ENCODE data around the gene RASA1.
A peak's percentile ranks its signal among the peaks of the same experiment; 100 is the strongest.

RASA1 gene

DNA sequence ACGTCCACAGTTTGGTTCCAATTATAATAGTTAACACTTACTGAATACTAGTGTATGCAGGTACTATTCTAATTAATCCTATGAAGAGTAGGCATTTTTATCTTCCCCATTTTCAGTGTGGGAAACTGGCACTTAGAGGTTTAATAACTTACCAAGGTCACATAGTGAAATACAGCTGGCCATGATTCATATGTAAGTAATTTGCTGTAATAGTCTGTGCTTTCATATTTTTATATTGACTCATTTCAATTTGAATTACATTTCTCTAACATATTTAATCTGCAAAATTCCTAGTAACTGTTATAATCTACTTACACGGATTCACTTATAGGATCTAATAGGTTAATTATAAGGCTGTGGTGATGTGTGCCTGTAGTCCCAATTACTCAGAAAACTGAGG lies 125.6 kb downstream of the RASA1 start:
- peaks cover 35 to 83% (median 57%) of the 10 kb centered on the region in 5 donors for H3K36me3 ChIP-seq (ENCODE audit: control insufficient read depth in 5 of 5, insufficient read depth in 5 of 5, low read length in 5 of 5)
- no peak overlapping the region for H3K4me3 ChIP-seq (ENCODE audit: low read depth in 1 of 5, low read length in 5 of 5)
- peaks cover 0 to 54% (median 34%) of the 10 kb centered on the region in 5 donors for H3K4me1 ChIP-seq (ENCODE audit: control insufficient read depth in 5 of 5, insufficient read depth in 5 of 5, low read length in 5 of 5)
- peak overlapping the region in 1 of 5 donors; percentile 84 for H3K9ac ChIP-seq (ENCODE audit: low read length in 5 of 5)
- H3K27ac ChIP-seq (ENCODE audit: low read depth, low read length) = peak overlapping the region; percentile 87
- no peaks in the 10 kb centered on the region for H3K27me3 ChIP-seq (ENCODE audit: control insufficient read depth in 5 of 5, insufficient read depth in 4 of 5, low read length in 5 of 5)
- H3K9me3 ChIP-seq (ENCODE audit: control insufficient read depth in 5 of 5, low read length in 5 of 5) = no peaks in the 10 kb centered on the region

DNA sequence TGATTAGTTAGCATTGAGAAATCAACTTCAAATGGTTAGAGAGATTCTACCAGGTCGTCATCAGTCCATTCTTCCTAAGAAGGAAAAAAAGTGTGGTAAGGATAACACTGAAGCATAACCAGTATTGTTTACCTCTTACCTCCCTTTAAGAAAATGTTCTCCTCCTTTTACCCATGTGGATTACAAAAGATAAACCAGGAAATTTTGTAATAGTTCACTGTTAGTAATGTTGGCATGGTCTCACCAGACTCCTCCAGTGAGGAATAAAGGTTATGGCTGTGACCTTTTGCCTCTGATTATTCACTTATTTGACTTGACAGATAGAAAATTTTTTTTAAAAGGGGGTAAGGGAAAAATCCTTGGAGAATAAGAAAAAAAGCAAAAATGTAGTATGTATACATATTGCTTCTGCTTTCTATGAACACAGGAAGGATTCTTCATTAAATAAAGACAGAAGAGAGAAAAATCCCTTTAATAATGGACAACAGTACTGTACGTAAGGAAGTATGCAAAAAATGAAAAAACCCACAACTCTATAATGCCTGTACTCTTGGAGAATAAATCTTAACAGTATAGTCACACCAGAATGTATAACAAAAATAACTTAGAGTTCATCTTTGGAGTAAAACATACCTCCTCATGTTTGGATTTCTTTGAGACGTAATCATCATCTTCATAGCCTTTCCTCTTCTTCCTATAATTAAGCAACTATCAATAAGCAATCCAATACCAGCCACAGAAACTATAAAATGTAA lies 126.9 kb downstream of the RASA1 start:
- no peak overlapping the region for H3K4me3 ChIP-seq (ENCODE audit: low read depth in 1 of 5, low read length in 5 of 5)
- peak overlapping the region in 2 of 5 donors; percentile 25 to 84 for H3K9ac ChIP-seq (ENCODE audit: low read length in 5 of 5)
- H3K9me3 ChIP-seq (ENCODE audit: control insufficient read depth in 5 of 5, low read length in 5 of 5) = no peaks in the 10 kb centered on the region
- H3K27me3 ChIP-seq (ENCODE audit: control insufficient read depth in 5 of 5, insufficient read depth in 4 of 5, low read length in 5 of 5) = no peaks in the 10 kb centered on the region
- peak overlapping the region; percentile 87 for H3K27ac ChIP-seq (ENCODE audit: low read depth, low read length)
- peaks cover 35 to 85% (median 61%) of the 10 kb centered on the region in 5 donors for H3K36me3 ChIP-seq (ENCODE audit: control insufficient read depth in 5 of 5, insufficient read depth in 5 of 5, low read length in 5 of 5)
- H3K4me1 ChIP-seq (ENCODE audit: control insufficient read depth in 5 of 5, insufficient read depth in 5 of 5, low read length in 5 of 5) = peaks cover 0 to 55% (median 42%) of the 10 kb centered on the region in 5 donors

DNA sequence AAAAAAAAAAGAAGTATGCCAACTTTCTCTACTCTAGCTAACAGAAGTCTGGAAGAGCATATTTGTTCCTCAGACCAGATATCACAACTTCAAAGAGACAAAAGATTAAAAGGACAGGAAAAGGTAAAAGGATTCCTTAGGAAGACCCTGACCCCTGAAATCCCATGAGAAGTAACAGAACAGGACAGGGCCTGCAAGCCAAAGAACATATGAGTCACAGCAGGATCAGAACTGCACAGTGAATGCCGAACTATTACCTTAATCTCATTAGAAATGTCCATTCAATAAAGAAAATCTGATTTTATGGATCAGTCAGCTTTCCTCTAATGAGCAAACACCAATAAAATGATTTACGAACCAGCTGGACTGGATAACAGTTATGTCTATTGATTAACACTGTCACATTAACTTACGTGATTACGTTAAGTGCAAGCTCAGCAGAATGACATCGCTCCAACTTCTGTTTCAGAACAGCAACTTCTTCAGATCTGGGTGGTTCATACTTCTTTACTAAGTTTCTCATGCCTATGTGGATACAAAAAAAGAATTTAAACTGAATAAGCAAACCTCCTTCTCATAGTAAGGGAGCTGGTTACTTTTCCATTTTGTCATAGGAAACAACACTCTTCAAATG lies 131.4 kb downstream of the RASA1 start:
- Histone ChIP-seq H3K27ac (ENCODE audit: low read depth, low read length) (peak overlapping the region; percentile 60), H3K9ac (ENCODE audit: low read length in 5 of 5) (no peak overlapping the region), H3K36me3 (ENCODE audit: control insufficient read depth in 5 of 5, insufficient read depth in 5 of 5, low read length in 5 of 5) (peaks cover 25 to 67% (median 50%) of the 10 kb centered on the region in 5 donors), H3K27me3 (ENCODE audit: control insufficient read depth in 5 of 5, insufficient read depth in 4 of 5, low read length in 5 of 5) (no peaks in the 10 kb centered on the region), H3K9me3 (ENCODE audit: control insufficient read depth in 5 of 5, low read length in 5 of 5) (no peaks in the 10 kb centered on the region), H3K4me1 (ENCODE audit: control insufficient read depth in 5 of 5, insufficient read depth in 5 of 5, low read length in 5 of 5) (peaks cover 0 to 33% (median 14%) of the 10 kb centered on the region in 5 donors), H3K4me3 (ENCODE audit: low read depth in 1 of 5, low read length in 5 of 5) (no peak overlapping the region)

- peak overlapping the region; percentile 60 for H3K27ac ChIP-seq (ENCODE audit: low read depth, low read length)
- peaks cover 29 to 68% (median 56%) of the 10 kb centered on the region in 5 donors for H3K36me3 ChIP-seq (ENCODE audit: control insufficient read depth in 5 of 5, insufficient read depth in 5 of 5, low read length in 5 of 5)
- H3K9ac ChIP-seq (ENCODE audit: low read length in 5 of 5) = peak overlapping the region in 1 of 5 donors; percentile 20
- no peak overlapping the region for H3K4me3 ChIP-seq (ENCODE audit: low read depth in 1 of 5, low read length in 5 of 5)
- peaks cover 0 to 27% (median 11%) of the 10 kb centered on the region in 5 donors for H3K4me1 ChIP-seq (ENCODE audit: control insufficient read depth in 5 of 5, insufficient read depth in 5 of 5, low read length in 5 of 5)
- no peaks in the 10 kb centered on the region for H3K9me3 ChIP-seq (ENCODE audit: control insufficient read depth in 5 of 5, low read length in 5 of 5)
- H3K27me3 ChIP-seq (ENCODE audit: control insufficient read depth in 5 of 5, insufficient read depth in 4 of 5, low read length in 5 of 5) = no peaks in the 10 kb centered on the region
These were observed 132.0 kb downstream of the RASA1 start for GRCh38 chr5:87399720-87400119.

DNA sequence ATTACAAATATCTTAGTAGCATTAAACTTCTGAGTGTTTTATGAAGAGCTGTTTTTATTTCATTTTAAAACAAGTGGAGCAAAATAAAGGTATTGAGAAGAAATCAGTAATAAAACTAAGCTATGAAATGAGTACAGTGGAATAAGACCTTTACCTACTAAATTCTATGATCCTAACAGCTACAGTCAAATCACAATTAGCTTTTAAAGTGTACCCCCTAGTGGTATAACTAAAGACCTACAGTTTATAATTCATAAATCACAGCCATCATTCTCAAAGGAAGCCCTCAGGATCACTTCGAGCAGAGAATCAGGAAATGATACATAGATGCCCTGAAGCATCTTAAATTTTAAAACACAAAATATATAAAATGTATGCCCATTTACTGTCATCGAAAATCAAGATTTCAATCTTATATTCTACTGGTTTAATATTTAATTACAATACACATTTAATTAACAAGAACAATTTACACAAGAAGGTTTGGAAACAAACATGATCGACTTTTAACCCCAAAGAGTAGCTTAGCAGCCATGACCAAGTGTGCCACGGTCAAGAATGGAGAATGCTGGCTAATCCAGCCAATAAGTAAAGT lies 132.7 kb downstream of the RASA1 start:
- Histone ChIP-seq H3K36me3 (ENCODE audit: control insufficient read depth in 5 of 5, insufficient read depth in 5 of 5, low read length in 5 of 5) (peaks cover 33 to 68% (median 58%) of the 10 kb centered on the region in 5 donors), H3K4me3 (ENCODE audit: low read depth in 1 of 5, low read length in 5 of 5) (no peak overlapping the region), H3K27ac (ENCODE audit: low read depth, low read length) (peak overlapping the region; percentile 60), H3K9ac (ENCODE audit: low read length in 5 of 5) (no peak overlapping the region), H3K9me3 (ENCODE audit: control insufficient read depth in 5 of 5, low read length in 5 of 5) (no peaks in the 10 kb centered on the region), H3K4me1 (ENCODE audit: control insufficient read depth in 5 of 5, insufficient read depth in 5 of 5, low read length in 5 of 5) (peaks cover 0 to 21% (median 8%) of the 10 kb centered on the region in 5 donors), H3K27me3 (ENCODE audit: control insufficient read depth in 5 of 5, insufficient read depth in 4 of 5, low read length in 5 of 5) (no peaks in the 10 kb centered on the region)

- H3K9me3 ChIP-seq (ENCODE audit: control insufficient read depth in 5 of 5, low read length in 5 of 5) = no peaks in the 10 kb centered on the region
- no peak overlapping the region for H3K9ac ChIP-seq (ENCODE audit: low read length in 5 of 5)
- H3K4me3 ChIP-seq (ENCODE audit: low read depth in 1 of 5, low read length in 5 of 5) = no peak overlapping the region
- peak overlapping the region; percentile 60 for H3K27ac ChIP-seq (ENCODE audit: low read depth, low read length)
- peaks cover 0 to 25% (median 14%) of the 10 kb centered on the region in 5 donors for H3K4me1 ChIP-seq (ENCODE audit: control insufficient read depth in 5 of 5, insufficient read depth in 5 of 5, low read length in 5 of 5)
- no peaks in the 10 kb centered on the region for H3K27me3 ChIP-seq (ENCODE audit: control insufficient read depth in 5 of 5, insufficient read depth in 4 of 5, low read length in 5 of 5)
- H3K36me3 ChIP-seq (ENCODE audit: control insufficient read depth in 5 of 5, insufficient read depth in 5 of 5, low read length in 5 of 5) = peaks cover 40 to 67% (median 58%) of the 10 kb centered on the region in 5 donors
These were observed 133.9 kb downstream of the RASA1 start for GRCh38 chr5:87401626-87402025.

- H3K36me3 ChIP-seq (ENCODE audit: control insufficient read depth in 5 of 5, insufficient read depth in 5 of 5, low read length in 5 of 5) = peaks cover 50 to 71% (median 67%) of the 10 kb centered on the region in 5 donors
- peak overlapping the region; percentile 52 for H3K27ac ChIP-seq (ENCODE audit: low read depth, low read length)
- no peaks in the 10 kb centered on the region for H3K9me3 ChIP-seq (ENCODE audit: control insufficient read depth in 5 of 5, low read length in 5 of 5)
- no peak overlapping the region for H3K4me3 ChIP-seq (ENCODE audit: low read depth in 1 of 5, low read length in 5 of 5)
- H3K4me1 ChIP-seq (ENCODE audit: control insufficient read depth in 5 of 5, insufficient read depth in 5 of 5, low read length in 5 of 5) = peaks cover 0 to 25% (median 14%) of the 10 kb centered on the region in 5 donors
- no peak overlapping the region for H3K9ac ChIP-seq (ENCODE audit: low read length in 5 of 5)
- no peaks in the 10 kb centered on the region for H3K27me3 ChIP-seq (ENCODE audit: control insufficient read depth in 5 of 5, insufficient read depth in 4 of 5, low read length in 5 of 5)
These were observed 135.7 kb downstream of the RASA1 start for GRCh38 chr5:87403409-87403808.

GRCh38 chr5:87403899-87404298 lies 136.2 kb downstream of the RASA1 start:
- Histone ChIP-seq H3K27me3 (ENCODE audit: control insufficient read depth in 5 of 5, insufficient read depth in 4 of 5, low read length in 5 of 5) (no peaks in the 10 kb centered on the region), H3K4me1 (ENCODE audit: control insufficient read depth in 5 of 5, insufficient read depth in 5 of 5, low read length in 5 of 5) (peaks cover 0 to 25% (median 12%) of the 10 kb centered on the region in 5 donors), H3K9me3 (ENCODE audit: control insufficient read depth in 5 of 5, low read length in 5 of 5) (no peaks in the 10 kb centered on the region), H3K4me3 (ENCODE audit: low read depth in 1 of 5, low read length in 5 of 5) (no peak overlapping the region), H3K36me3 (ENCODE audit: control insufficient read depth in 5 of 5, insufficient read depth in 5 of 5, low read length in 5 of 5) (peaks cover 51 to 76% (median 68%) of the 10 kb centered on the region in 5 donors), H3K27ac (ENCODE audit: low read depth, low read length) (no peak overlapping the region), H3K9ac (ENCODE audit: low read length in 5 of 5) (no peak overlapping the region)

DNA sequence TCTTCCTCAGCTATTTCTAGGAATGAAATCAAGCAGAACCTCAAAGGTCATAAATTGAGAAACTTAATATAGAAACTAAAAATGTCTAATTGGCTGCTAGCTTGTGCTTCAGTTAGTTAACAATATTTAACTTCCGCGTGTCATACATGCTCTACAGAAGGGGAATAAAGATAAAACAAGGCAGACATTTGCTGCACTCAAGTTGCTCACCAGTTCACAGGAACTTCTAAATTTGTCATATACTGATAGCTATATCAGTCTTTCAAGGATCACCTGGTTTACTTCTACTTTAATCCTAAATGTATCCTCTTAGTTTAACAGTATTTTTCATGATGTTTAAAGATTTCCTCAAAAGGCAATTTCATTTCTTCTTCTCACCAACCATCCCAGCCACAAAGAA lies 136.7 kb downstream of the RASA1 start:
- Histone ChIP-seq H3K27me3 (ENCODE audit: control insufficient read depth in 5 of 5, insufficient read depth in 4 of 5, low read length in 5 of 5) (no peaks in the 10 kb centered on the region), H3K4me1 (ENCODE audit: control insufficient read depth in 5 of 5, insufficient read depth in 5 of 5, low read length in 5 of 5) (peaks cover 0 to 22% (median 8%) of the 10 kb centered on the region in 5 donors), H3K9ac (ENCODE audit: low read length in 5 of 5) (no peak overlapping the region), H3K36me3 (ENCODE audit: control insufficient read depth in 5 of 5, insufficient read depth in 5 of 5, low read length in 5 of 5) (peaks cover 49 to 76% (median 68%) of the 10 kb centered on the region in 5 donors), H3K9me3 (ENCODE audit: control insufficient read depth in 5 of 5, low read length in 5 of 5) (no peaks in the 10 kb centered on the region), H3K4me3 (ENCODE audit: low read depth in 1 of 5, low read length in 5 of 5) (no peak overlapping the region), H3K27ac (ENCODE audit: low read depth, low read length) (no peak overlapping the region)
